ENCODE measurements around the gene ADGRG1.
"Not testable (repeated sequence)": the region's sequence is repeated elsewhere in the genome, so short reads cannot be mapped to it uniquely, and the experiment has no call there.

The ADGRG1 gene

GRCh38 chr16:57698812-57699405 lies 70.5 kb downstream of the ADGRG1 start:
- no peak for DNase-seq (ENCODE audit: low spot score)

GRCh38 chr16:57699481-57699880 lies 71.1 kb downstream of the ADGRG1 start:
- DNase-seq (ENCODE audit: low spot score) = no peak

DNA sequence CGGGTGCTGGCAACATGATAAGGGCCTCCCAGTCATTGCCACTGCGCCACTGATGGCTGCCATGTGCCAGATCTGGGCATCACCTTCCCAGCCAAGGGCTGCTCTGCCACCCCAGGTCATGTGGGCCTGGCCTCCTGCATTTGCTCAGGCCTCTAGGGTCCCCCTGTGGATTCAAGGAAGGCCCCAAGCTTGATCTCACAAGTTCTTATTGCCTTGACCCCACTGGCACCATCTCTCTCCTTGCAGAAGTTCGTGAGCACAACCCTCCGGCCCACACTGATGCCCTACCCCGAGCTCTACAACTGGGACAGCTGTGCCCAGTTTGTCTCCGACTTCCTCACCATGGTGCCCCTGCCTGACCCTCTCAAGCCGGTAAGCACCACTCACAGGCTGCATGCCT lies 71.5 kb downstream of the ADGRG1 start:
- DNase-seq (ENCODE audit: low spot score) = no peak

GRCh38 chr16:57700781-57701551 lies 72.5 kb downstream of the ADGRG1 start:
- DNase-seq (ENCODE audit: low spot score) = no peak

DNA sequence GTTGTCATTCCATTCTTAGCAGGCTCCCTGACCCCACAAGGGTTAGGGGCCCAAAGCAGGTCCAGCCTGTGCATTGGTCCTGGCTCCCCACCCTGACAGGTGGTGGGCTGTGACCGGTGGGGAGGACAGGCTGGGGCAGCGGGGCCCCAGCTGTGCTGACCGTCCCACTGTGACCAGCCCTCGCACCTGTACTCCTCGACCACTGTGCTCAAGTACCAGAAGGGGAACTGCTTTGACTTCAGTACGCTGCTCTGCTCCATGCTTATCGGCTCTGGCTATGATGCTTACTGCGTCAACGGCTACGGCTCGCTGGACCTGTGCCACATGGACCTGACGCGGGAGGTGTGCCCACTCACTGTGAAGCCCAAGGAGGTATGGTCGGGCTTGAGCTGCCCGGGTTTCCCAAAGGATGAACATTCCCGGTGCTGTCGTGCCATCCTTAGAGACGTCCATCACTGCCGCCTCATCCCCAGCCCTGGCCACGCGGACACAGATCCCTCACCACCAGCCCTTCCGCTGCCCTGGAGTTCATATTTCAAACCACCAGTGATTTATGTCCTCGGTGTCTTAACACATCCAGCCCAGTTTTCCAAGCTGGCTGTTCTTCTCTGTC lies 73.4 kb downstream of the ADGRG1 start:
- no peak for DNase-seq (ENCODE audit: low spot score)

GRCh38 chr16:57703416-57704010 lies 75.1 kb downstream of the ADGRG1 start:
- DNase-seq (ENCODE audit: low spot score) = no peak

DNA sequence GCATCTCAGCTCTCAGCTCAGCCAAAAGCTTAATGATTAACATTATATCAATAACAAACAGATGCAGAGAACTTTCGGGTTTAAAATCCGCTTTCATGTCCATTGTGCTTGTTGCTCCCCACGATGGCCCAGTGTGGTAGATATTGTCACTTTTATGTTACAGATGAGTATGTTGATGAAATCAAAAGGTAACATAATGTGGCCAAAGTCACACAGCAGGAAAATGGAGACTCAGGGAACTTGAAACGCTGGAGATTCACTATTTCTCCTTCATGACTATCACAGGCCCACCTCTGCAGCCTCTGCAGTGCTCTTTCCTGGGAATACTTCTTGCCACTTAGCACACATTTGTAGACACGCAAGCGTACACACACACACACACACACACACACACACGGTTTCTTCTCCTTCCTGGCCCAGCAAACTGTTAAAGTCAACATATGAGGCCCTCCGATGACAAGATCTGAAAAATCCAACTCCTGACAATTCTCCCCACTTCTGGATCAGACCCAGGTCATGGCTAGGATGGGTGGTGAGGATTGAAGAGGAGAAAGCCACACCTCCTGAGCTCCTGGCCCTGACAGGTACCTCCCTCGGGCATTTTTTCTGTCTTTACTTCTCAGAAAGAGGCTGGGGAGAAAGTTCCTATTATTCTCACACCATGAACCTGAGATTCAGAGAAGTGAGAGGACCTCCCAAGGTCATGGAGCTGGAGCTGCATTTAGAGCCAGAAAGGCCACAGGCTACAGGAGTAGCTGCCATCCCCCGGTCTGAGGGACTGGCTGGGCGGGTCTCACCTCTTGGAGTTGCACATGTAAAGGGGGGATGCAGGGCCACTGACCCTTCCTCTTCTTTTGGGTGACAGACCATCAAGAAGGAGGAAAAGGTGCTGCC lies 75.8 kb downstream of the ADGRG1 start:
- DNase-seq (ENCODE audit: low spot score) = no peak

DNA sequence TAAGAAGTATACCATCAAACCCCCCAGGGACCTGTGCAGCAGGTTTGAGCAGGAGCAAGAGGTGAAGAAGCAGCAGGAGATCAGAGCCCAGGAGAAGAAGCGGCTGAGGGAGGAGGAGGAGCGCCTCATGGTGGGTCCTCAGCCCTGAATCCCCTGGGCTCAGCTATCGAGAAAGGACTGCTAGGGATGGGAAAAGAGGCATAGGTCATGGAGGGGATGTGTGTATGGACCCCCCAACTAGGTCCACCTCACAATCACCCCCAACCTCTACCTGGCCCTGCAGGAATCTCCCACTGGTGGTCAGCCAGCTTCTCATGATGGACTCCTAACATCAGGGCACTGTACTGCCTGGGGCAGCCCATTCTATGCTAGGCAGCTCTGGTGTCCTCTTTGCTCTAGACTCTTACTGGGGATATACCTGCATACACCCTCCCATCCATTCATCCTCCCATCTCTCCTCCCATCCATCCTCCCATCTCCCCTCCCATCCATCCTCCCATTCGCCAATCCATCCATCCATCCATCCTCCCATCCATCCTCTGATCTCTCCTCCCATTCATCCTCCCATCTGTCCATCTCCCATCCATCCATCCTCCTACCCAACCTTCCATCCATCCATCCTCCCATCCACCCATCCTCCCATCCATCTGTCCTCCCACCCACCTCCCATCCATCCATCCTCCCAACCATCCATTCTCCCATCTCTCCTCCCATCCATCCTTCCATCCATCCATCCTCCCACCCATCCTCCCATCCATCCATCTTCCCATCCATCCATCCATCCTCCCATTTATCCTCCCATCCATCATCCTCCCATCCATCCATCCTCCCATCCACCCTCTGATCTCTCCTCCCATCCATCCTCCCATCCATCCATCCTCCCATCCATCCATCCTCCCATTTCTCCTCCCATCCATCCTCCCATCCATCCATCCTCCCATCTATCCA lies 76.7 kb downstream of the ADGRG1 start:
- no peak for DNase-seq (ENCODE audit: low spot score)

GRCh38 chr16:57706717-57707116 lies 78.3 kb downstream of the ADGRG1 start:
- no peak for DNase-seq (ENCODE audit: low spot score)

DNA sequence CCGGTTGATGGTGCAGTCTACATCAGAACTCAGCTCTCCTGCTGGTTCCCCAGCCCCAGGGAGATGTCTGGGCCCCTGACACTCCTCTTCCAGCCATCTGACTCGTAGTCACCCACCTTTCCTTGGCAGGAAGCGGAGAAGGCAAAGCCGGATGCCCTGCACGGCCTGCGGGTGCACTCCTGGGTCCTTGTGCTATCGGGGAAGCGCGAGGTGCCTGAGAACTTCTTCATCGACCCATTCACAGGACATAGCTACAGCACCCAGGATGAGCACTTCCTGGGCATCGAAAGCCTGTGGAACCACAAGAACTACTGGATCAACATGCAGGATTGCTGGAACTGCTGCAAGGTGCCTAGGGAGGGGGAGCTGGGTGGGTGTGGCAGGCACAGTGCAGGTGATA lies 78.9 kb downstream of the ADGRG1 start:
- DNase-seq (ENCODE audit: low spot score) = no peak

- no peak for DNase-seq (ENCODE audit: low spot score)
These were observed 79.7 kb downstream of the ADGRG1 start for GRCh38 chr16:57708168-57708567.

DNA sequence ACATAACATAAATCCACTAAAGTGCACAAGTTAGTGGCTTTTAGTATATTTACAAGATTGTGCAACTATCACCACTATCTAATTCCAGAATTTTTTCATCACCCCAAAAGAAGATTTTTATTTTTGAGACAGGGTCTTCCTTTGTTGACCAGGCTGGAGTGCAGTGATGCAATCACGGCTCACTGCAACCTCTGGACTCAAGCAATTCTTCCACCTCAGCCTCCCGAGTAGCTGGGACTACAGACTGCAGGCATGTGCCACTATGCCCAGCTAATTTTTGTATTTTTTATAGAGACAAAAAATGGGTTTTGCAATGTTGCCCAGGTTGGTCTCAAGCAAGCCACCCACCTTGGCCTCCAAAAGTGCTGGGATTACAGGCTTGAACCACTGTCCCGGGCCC lies 81.2 kb downstream of the ADGRG1 start:
- no peak for DNase-seq (ENCODE audit: low spot score)

DNA sequence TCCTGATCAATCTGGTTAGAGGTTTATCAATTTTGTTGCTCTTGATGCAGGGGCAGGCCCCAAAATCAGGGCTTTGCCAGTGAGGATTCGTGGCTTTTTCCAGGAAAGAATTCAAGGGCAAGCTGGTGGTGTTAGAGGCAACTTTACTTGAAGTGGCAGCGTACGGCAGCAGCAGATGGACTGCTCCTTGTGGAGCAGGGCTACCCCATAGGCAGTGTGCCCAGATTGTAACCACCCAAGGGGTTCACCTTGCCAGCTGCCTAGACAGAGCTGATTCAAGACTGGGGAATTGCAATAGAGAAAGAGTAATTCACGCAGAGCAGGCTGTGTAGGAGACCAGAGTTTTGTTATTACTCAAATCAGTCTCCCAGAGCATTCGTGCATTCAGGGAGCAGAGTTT lies 82.9 kb downstream of the ADGRG1 start:
- DNase-seq (ENCODE audit: low spot score) = no peak

DNA sequence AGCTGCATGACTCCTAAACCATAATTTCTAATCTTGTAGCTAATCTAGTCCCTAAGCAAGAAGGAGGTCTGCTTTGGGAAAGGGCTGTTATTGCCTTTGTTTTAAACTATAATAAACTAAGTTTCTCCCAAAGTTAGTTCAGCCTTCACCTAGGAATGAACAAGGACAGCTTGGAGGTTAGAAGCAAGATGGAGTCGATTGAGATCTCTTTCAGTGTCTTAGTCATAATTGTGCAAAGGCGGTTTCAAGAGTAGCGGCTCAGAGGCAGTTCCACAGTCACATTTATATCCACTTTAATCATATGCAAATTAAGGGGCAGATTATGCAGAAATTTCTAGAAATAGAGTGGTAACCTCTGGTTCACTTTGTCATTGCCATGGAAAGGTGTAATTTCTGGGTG lies 83.6 kb downstream of the ADGRG1 start:
- no peak for DNase-seq (ENCODE audit: low spot score)

- not testable (repeated sequence) for DNase-seq (ENCODE audit: low spot score)
These were observed 84.1 kb downstream of the ADGRG1 start for GRCh38 chr16:57712569-57712968.

DNA sequence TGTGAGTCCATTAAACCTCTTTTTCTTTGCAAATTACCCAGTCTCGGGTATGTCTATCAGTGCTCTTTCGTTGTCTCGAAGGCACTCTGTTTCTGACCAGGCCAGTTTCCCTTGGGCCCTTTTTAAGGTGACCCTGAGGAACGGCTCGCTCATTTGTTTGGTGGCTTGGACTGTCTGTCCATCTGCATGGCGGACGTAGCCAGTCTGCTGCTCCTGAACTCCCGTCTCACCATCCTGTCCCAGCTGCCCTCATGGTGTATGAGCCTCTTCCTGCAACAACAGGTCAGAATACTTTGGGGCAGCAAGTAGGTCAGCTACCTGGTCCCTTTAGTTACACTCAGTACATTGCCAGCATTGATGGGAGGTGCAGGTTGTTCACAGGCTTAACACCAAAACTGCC lies 85.2 kb downstream of the ADGRG1 start:
- DNase-seq (ENCODE audit: low spot score) = no peak

- DNase-seq (ENCODE audit: low spot score) = no peak
These were observed 85.6 kb downstream of the ADGRG1 start for GRCh38 chr16:57714047-57714446.
